Endothelial cell of umbilical vein (primary cell): ENCODE measurements around the gene POLR2L. TPM values are rescaled to one million over a fixed set of nuclear protein-coding genes. Genes with fewer than 3 reads are reported as not detected.

ENCODE experiments used
- BruUV-seq: library from RNA; stranded (reverse); fragments of 400-500 nt; replicated peaks from 2 replicates; lab custom pipeline; 2021; lab: Mats Ljungman, UMichigan
- CTCF ChIA-PET: fragments of 300-600, 350-600 bp; sonication (Branson Sonifier 250); formaldehyde crosslinking; loops from one replicate; lab custom pipeline; 2021; ENCODE audit warnings: antibody characterized with exemption, inconsistent platforms; lab: Charles Lee
- POLR2A ChIA-PET: fragments of 300-600, 350-600 bp; sonication (Branson Sonifier 250); formaldehyde crosslinking; loops from one replicate; lab custom pipeline; 2021; ENCODE audit warnings: antibody characterized with exemption, inconsistent platforms; lab: Charles Lee
- DNase-seq: peaks from one replicate; pipeline ENCODE4 v3.0.0-alpha.2; 2011; ENCODE audit warnings: low read depth, low spot score
- FAIRE-seq: peaks from 2 replicates; lab custom pipeline; 2011; peaks lifted over from hg19 to GRCh38; lab: Jason Lieb, UNC
- H2AFZ ChIP-seq: 2 replicates; pipeline ENCODE4 v1.6.0; 2012; ENCODE audit warnings: low read depth, low read length, control low read depth, inconsistent platforms
- H3K27ac ChIP-seq: 2 replicates; pipeline ENCODE4 v1.5.1; 2011; ENCODE audit warnings: low read depth, mild to moderate bottlenecking, control low read depth, low read length, moderate library complexity; ENCODE audit not compliant: insufficient read depth
- H3K27me3 ChIP-seq, 2 experiments: 2 replicates each; pipeline versions ENCODE4 v1.6.0 to v1.6.1; 2011; ENCODE audit warnings: low read length in 2 of 2, mixed read lengths in 1 of 2; ENCODE audit not compliant: control insufficient read depth in 2 of 2, insufficient read depth in 2 of 2
- H3K36me3 ChIP-seq, 2 experiments: 2 replicates in 1 of 2; 3 replicates in 1 of 2; pipeline ENCODE4 v1.5.1; 2011; ENCODE audit warnings: low read length in 2 of 2, mild to moderate bottlenecking in 1 of 2, moderate library complexity in 1 of 2; ENCODE audit not compliant: control insufficient read depth in 2 of 2, insufficient read depth in 2 of 2; ENCODE audit errors: extremely low read depth in 1 of 2
- H3K4me1 ChIP-seq: 3 replicates; pipeline ENCODE4 v1.5.1; 2011; ENCODE audit warnings: mild to moderate bottlenecking, low read length; ENCODE audit not compliant: control insufficient read depth, insufficient read depth; ENCODE audit errors: extremely low read depth
- H3K4me2 ChIP-seq: 2 replicates; pipeline ENCODE4 v1.6.1; 2011; ENCODE audit warnings: low read length, control low read depth, mixed read lengths; ENCODE audit not compliant: insufficient read depth
- H3K4me3 ChIP-seq, 3 experiments: fragments of 200-600 bp in 1 of 3; sonication (generic), shearing (Covaris generic) in 1 of 3; replicated peaks in 1 of 3; 2 replicates each; pipeline ENCODE4 v1.5.1; 2011 to 2016; ENCODE audit warnings: control low read depth in 3 of 3, low read length in 3 of 3, mild to moderate bottlenecking in 2 of 3, inconsistent platforms in 1 of 3, low read depth in 1 of 3, moderate library complexity in 1 of 3; ENCODE audit not compliant: insufficient read depth in 1 of 3
- H3K79me2 ChIP-seq: 2 replicates; pipeline ENCODE4 v1.6.0; 2012; ENCODE audit warnings: low read length, inconsistent platforms; ENCODE audit not compliant: control insufficient read depth, insufficient read depth
- H3K9ac ChIP-seq: replicated peaks from 2 replicates; pipeline ENCODE3; 2011; ENCODE audit warnings: low read length, control low read depth; ENCODE audit not compliant: insufficient read depth; ENCODE audit errors: extremely low read depth
- H3K9me1 ChIP-seq: replicated peaks from 3 replicates; pipeline ENCODE4 v1.6.0; 2011; ENCODE audit warnings: mild to moderate bottlenecking, low read length; ENCODE audit not compliant: control insufficient read depth, insufficient read depth; ENCODE audit errors: extremely low read depth
- H3K9me3 ChIP-seq: replicated peaks from 2 replicates; pipeline ENCODE4 v1.5.1; 2012; ENCODE audit warnings: low read length, inconsistent platforms; ENCODE audit not compliant: control insufficient read depth, insufficient read depth
- H4K20me1 ChIP-seq: replicated peaks from 2 replicates; pipeline ENCODE3; 2011; ENCODE audit warnings: mild to moderate bottlenecking, low read length; ENCODE audit not compliant: control insufficient read depth, insufficient read depth; ENCODE audit errors: extremely low read depth
- EZH2 ChIP-seq: IDR thresholded peaks from 2 replicates; pipeline ENCODE4 v1.6.1; 2012; ENCODE audit warnings: borderline replicate concordance, low read depth, mild to moderate bottlenecking, moderate library complexity, low read length, inconsistent platforms; ENCODE audit not compliant: severe bottlenecking
- FOS ChIP-seq: IDR thresholded peaks from 2 replicates; pipeline ENCODE4 v1.6.1; 2011; ENCODE audit warnings: mild to moderate bottlenecking, low read length, moderate library complexity, borderline replicate concordance; ENCODE audit not compliant: insufficient read depth
- GATA2 ChIP-seq: IDR thresholded peaks from 2 replicates; pipeline ENCODE4 v1.7.0; 2011; ENCODE audit warnings: low read depth, mild to moderate bottlenecking, moderate library complexity, mixed read lengths, low read length; ENCODE audit not compliant: insufficient read length, insufficient read depth
- JUN ChIP-seq: IDR thresholded peaks from 2 replicates; pipeline ENCODE4 v1.6.1; 2011; ENCODE audit warnings: borderline replicate concordance, low read depth; ENCODE audit not compliant: insufficient read length, insufficient read depth
- MYC ChIP-seq: IDR thresholded peaks from one replicate; pipeline ENCODE4 v1.6.1; 2011; ENCODE audit warnings: mild to moderate bottlenecking, low read depth, low read length
- POLR2A ChIP-seq: IDR thresholded peaks from 2 replicates; pipeline ENCODE4 v1.6.1; 2012; ENCODE audit warnings: low read depth, mild to moderate bottlenecking, control low read depth, low read length
- POLR2AphosphoS5 ChIP-seq: IDR thresholded peaks from 2 replicates; pipeline ENCODE4 v1.6.1; 2012; ENCODE audit warnings: low read depth, mild to moderate bottlenecking, control low read depth, low read length, moderate library complexity; ENCODE audit not compliant: insufficient read depth
- dilution Hi-C: fragments of 300-500 bp; cut with MboI; formaldehyde crosslinking; loops from one replicate; pipeline ENCODE4 v1.15.0; 2019; ENCODE audit warnings: low sequenced_read_pairs; ENCODE audit not compliant: extremely low pct_ligation_motif_present
- intact Hi-C: fragments of 100-400 bp; cut with micrococcal nuclease; formaldehyde crosslinking; loops from one replicate; pipeline ENCODE4 v1.10.0; 2022
- polyA plus RNA-seq, 4 experiments: library from polyadenylated mRNA; depleted of rRNA in 3 of 4; stranded (reverse) in 3 of 4; unstranded in 1 of 4; fragments of >200 nt; gene quantifications; 2 replicates each; pipeline versions ENCODE4 v1.2.1 to v1.2.3, GENCODE V29; 2011 to 2012; ENCODE audit warnings: missing spikeins in 1 of 4
- total RNA-seq: library from RNA; stranded (reverse); gene quantifications from 2 replicates; pipeline ENCODE4 v1.2.3, GENCODE V29; 2021
- TF ChIP-seq, protein P1 (sequence below): IDR thresholded peaks from 2 replicates; pipeline ENCODE4 v1.6.1; 2011; ENCODE audit not compliant: insufficient read depth, insufficient read length
- TF ChIP-seq, protein P2 (sequence below), 2 donors: IDR thresholded peaks; 1 replicate in 1 of 2; 2 replicates in 1 of 2; pipeline ENCODE4 v1.5.1; 2011; ENCODE audit warnings: low read length in 2 of 2, mild to moderate bottlenecking in 2 of 2, moderate library complexity in 2 of 2, control low read depth in 1 of 2, inconsistent platforms in 1 of 2, low read depth in 1 of 2; ENCODE audit not compliant: insufficient read depth in 1 of 2; ENCODE audit errors: extremely low read depth in 1 of 2

Gene POLR2L
- total and polyA plus RNA-seq, 2 donors (not counting 3 experiments of a cell fraction or from before 2014, with no cell fraction given): 146 to 259 TPM

DNA sequence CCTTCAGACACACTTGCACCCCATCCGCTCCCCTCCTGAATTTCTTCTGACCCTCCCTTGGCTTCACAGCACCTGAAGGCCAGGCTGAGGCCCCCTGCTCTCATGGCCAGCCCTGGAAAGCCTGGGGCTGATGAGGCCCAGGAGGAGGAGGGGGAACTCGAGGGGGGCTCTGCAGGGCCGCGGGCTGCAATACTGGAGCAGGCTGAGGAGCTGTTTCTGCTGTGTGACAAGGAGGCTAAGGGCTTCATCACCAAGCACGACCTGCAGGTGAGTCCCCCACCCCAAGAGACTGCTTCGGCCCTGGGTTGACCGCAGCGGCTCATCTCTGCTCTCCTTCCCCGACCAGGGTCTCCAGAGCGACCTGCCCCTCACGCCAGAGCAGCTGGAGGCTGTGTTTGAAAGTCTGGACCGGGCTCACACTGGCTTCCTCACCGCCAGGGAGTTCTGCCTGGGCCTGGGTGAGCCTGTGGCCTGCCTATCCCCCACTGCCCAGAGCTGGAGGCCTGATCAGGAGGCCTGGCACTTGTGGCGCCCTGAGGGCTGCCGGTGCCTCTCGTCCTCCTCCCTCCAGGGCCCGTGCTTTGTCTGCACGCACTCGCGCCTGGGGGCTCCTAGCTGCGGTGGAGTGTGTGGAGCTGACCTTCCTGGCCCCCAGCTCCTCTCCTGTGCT lies 13.7 kb downstream of the POLR2L start:
- peaks cover 4 to 11% of the 10 kb centered on the region in 2 experiments for H3K36me3 ChIP-seq
- CTCF ChIA-PET: interaction anchor here (1.1 to 2.7 kb wide), 4 partner anchors 10 to 222 kb away, joined by 3 to 10 read pairs (median 6); partner anchors contain the start of genes PIDD1 and PNPLA2
- H3K4me3 ChIP-seq: peak overlapping the region in 1 of 3 experiments; percentile 7
- DNase-seq: no peak
- intact Hi-C loops: loop anchor here (1.0 kb wide), 1 partner anchor 9 kb away; no protein-coding TSS in a partner anchor
- FAIRE-seq: no peak
- no peaks in the 10 kb centered on the region for H3K9me1 ChIP-seq
- POLR2A ChIA-PET: interaction anchor here (1.1 to 3.6 kb wide), 5 partner anchors 8 to 19 kb away, joined by 3 to 28 read pairs (median 7); partner anchors contain the start of genes PNPLA2, POLR2L, RPLP2 and TSPAN4
- H3K9me3 ChIP-seq: no peaks in the 10 kb centered on the region
- peak overlapping the region; percentile 35 for H2AFZ ChIP-seq
- TF ChIP-seq, protein P1, sequence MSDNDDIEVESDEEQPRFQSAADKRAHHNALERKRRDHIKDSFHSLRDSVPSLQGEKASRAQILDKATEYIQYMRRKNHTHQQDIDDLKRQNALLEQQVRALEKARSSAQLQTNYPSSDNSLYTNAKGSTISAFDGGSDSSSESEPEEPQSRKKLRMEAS: no peak
- TF ChIP-seq FOS: no peak
- TF ChIP-seq, protein P2, sequence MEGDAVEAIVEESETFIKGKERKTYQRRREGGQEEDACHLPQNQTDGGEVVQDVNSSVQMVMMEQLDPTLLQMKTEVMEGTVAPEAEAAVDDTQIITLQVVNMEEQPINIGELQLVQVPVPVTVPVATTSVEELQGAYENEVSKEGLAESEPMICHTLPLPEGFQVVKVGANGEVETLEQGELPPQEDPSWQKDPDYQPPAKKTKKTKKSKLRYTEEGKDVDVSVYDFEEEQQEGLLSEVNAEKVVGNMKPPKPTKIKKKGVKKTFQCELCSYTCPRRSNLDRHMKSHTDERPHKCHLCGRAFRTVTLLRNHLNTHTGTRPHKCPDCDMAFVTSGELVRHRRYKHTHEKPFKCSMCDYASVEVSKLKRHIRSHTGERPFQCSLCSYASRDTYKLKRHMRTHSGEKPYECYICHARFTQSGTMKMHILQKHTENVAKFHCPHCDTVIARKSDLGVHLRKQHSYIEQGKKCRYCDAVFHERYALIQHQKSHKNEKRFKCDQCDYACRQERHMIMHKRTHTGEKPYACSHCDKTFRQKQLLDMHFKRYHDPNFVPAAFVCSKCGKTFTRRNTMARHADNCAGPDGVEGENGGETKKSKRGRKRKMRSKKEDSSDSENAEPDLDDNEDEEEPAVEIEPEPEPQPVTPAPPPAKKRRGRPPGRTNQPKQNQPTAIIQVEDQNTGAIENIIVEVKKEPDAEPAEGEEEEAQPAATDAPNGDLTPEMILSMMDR (IDR thresholded peaks at IDR 0.05; ENCODE audit: extremely low read depth in 1 of 2, insufficient read depth in 1 of 2, low read depth in 1 of 2, low read length in 2 of 2): no peak
- no peak for TF ChIP-seq JUN
- no peak for TF ChIP-seq MYC
- no peak for TF ChIP-seq POLR2AphosphoS5
- TF ChIP-seq GATA2: no peak
- TF ChIP-seq POLR2A: no peak
- TF ChIP-seq EZH2: no peak
- H4K20me1 ChIP-seq: no peaks in the 10 kb centered on the region
- no peak overlapping the region for H3K9ac ChIP-seq
- peak overlapping the region; percentile 35 for H3K27ac ChIP-seq
- dilution Hi-C loops: no loop called here
- peaks cover 6% of the 10 kb centered on the region for H3K79me2 ChIP-seq
- BruUV-seq: no TSS peak
- H3K4me2 ChIP-seq: peak overlapping the region; percentile 58
- no peaks in the 10 kb centered on the region for H3K27me3 ChIP-seq
- peaks cover 41% of the 10 kb centered on the region for H3K4me1 ChIP-seq
